GM13976 (cell line): ENCODE data around the gene ZNF32.

Source experiments
- DNase-seq: peaks from one replicate; pipeline ENCODE4 v3.0.0; 2012; ENCODE audit warnings: low spot score
- CTCF ChIP-seq: IDR thresholded peaks from 2 replicates; pipeline ENCODE4 v1.5.1; 2012; ENCODE audit warnings: borderline replicate concordance, mild to moderate bottlenecking; ENCODE audit not compliant: insufficient read depth; ENCODE audit errors: extremely low read depth, missing control alignments, control extremely low read depth
- in situ Hi-C: fragments of 300-500 bp; cut with MboI; formaldehyde crosslinking; loops from one replicate; pipeline ENCODE4 v1.12.0; 2022; ENCODE audit warnings: low sequenced_read_pairs, mixed read lengths, inconsistent platforms; ENCODE audit not compliant: unreplicated experiment

ZNF32 gene

DNA sequence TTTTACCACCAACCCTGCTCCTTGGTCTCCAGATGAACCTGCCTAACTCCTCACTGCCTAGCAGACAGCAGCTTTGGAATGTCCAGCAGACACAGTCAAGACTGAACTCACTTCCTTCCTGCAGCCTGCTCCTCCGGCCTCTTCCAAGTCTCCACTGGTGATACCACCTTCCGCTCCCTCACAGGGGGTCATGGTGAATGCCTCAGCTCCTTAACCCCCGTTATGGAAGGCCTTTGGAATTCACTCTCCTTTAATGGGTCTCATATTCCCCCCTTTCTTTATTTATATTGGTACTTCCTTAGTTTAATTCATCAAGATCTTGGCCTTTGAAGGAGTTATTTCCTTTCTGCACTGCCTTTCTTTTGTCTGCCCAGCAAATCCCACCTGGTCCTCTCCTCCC lies 44.9 kb upstream of the ZNF32 start:
- no peak for TF ChIP-seq CTCF
- no peak for DNase-seq
- in situ Hi-C loops, result loop anchor here (25.0 kb wide), 1 partner anchor 344 kb away; no protein-coding TSS in a partner anchor

DNA sequence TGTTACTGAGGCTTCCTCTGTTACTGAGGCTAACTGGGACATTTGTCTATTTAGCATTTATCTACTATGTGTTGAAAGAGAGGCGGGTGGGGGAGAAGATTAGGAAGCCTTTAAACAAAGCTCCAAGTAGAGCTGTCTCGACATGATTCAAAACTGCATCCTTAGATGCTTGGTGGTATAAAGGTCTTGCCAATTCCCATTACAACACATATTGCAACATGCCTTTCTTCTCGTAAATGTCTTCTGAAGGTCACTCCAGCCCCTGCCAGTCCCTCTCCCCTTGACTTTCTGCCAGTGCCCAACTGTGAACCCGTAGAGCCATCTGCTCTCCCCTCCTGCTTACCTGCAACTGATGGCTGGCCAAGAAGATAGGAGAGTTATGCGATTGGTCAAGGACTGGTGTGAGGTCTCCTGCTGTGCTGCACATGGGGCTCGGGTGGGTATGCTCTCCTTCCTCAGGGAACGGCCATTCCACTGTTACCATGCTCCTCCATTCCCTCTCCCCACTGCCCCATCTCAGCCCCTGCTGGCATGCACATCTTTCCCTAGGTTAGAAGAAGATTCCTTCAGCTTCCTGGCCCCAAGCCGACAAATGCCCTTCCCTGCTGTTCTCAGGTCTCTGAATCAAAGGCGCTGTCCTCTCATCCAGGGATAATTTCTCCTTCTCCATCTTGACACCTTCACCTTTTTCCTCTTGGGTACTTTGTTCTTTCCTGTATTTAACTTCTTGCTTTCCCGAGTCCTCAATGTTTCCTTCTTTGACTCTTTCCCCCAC lies 43.6 kb upstream of the ZNF32 start:
- TF ChIP-seq CTCF, result no peak
- in situ Hi-C loops, result loop anchor here (25.0 kb wide), 1 partner anchor 345 kb away; no protein-coding TSS in a partner anchor
- DNase-seq, result no peak

GRCh38 chr10:43691485-43691884 lies 42.8 kb upstream of the ZNF32 start:
- no peak for DNase-seq
- TF ChIP-seq CTCF, result no peak
- in situ Hi-C loops, result loop anchor here (25.0 kb wide), 1 partner anchor 346 kb away; no protein-coding TSS in a partner anchor

GRCh38 chr10:43689955-43690771 lies 41.5 kb upstream of the ZNF32 start:
- TF ChIP-seq CTCF, result peak; percentile 96
- in situ Hi-C loops, result loop anchor here (25.0 kb wide), 1 partner anchor 347 kb away; no protein-coding TSS in a partner anchor

GRCh38 chr10:43689618-43689954 lies 40.9 kb upstream of the ZNF32 start:
- peak; percentile 79 for DNase-seq
- no peak for TF ChIP-seq CTCF
- in situ Hi-C loops, result loop anchor here (25.0 kb wide), 1 partner anchor 348 kb away; no protein-coding TSS in a partner anchor

More at GRCh38 chr10:43689955-43690771, 41.5 kb upstream of the ZNF32 start:
- DNase-seq, result peak; percentile 95

- no peak for TF ChIP-seq CTCF
- in situ Hi-C loops, result loop anchor here (25.0 kb wide), 1 partner anchor 348 kb away; no protein-coding TSS in a partner anchor
- DNase-seq, result peak; percentile 42
Measured at GRCh38 chr10:43689007-43689491, 40.4 kb upstream of the ZNF32 start.
